ENCODE results near the gene IER5L.
A peak's percentile ranks its signal among the peaks of the same experiment; 100 is the strongest.

The IER5L gene

GRCh38 chr9:129177791-129178567 lies at the start of gene IER5L:
Gene IER5L (minus strand): TSS chr9:129178261. CDS start chr9:129178052, 209 bp downstream.
- DNase-seq: peak; percentile 86

- no peak for DNase-seq
These were observed 49.8 kb upstream of the IER5L start for GRCh38 chr9:129227843-129228189.

GRCh38 chr9:129225815-129226214 lies 47.8 kb upstream of the IER5L start:
- no peak for DNase-seq

GRCh38 chr9:129225490-129225778 lies 47.4 kb upstream of the IER5L start:
- no peak for DNase-seq

- no peak for DNase-seq
These were observed 46.8 kb upstream of the IER5L start for GRCh38 chr9:129224618-129225489.

- DNase-seq: no peak
These were observed 45.6 kb upstream of the IER5L start for GRCh38 chr9:129223551-129224208.

- no peak for DNase-seq
These were observed 44.8 kb upstream of the IER5L start for GRCh38 chr9:129222819-129223218.

GRCh38 chr9:129221979-129222635 lies 44.0 kb upstream of the IER5L start:
- no peak for DNase-seq

GRCh38 chr9:129221233-129221632 lies 43.2 kb upstream of the IER5L start:
- no peak for DNase-seq

GRCh38 chr9:129220771-129221170 lies 42.7 kb upstream of the IER5L start:
- no peak for DNase-seq

GRCh38 chr9:129218918-129219317 lies 40.9 kb upstream of the IER5L start:
- DNase-seq: no peak

- no peak for DNase-seq
These were observed 40.2 kb upstream of the IER5L start for GRCh38 chr9:129218272-129218625.

GRCh38 chr9:129213551-129213950 lies 35.5 kb upstream of the IER5L start:
- no peak for DNase-seq

GRCh38 chr9:129211686-129212085 lies 33.6 kb upstream of the IER5L start:
- DNase-seq: no peak

- DNase-seq: no peak
These were observed 32.1 kb upstream of the IER5L start for GRCh38 chr9:129210125-129210524.

- DNase-seq: no peak
These were observed 31.5 kb upstream of the IER5L start for GRCh38 chr9:129209580-129209979.

GRCh38 chr9:129209109-129209508 lies 31.0 kb upstream of the IER5L start:
- no peak for DNase-seq

GRCh38 chr9:129208207-129209032 lies 30.4 kb upstream of the IER5L start:
- DNase-seq: no peak

- no peak for DNase-seq
These were observed 28.8 kb upstream of the IER5L start for GRCh38 chr9:129206905-129207304.

GRCh38 chr9:129206401-129206800 lies 28.3 kb upstream of the IER5L start:
- DNase-seq: no peak

- no peak for DNase-seq
These were observed 26.8 kb upstream of the IER5L start for GRCh38 chr9:129204840-129205239.

- no peak for DNase-seq
These were observed 25.5 kb upstream of the IER5L start for GRCh38 chr9:129203556-129203909.

Data from NCI-H1694 treated with DMSO at 0.1 percent for 48 hours (cell line).